ENCODE measurements around the gene MRFAP1.
"Not testable (repeated sequence)": the region's sequence is repeated elsewhere in the genome, so short reads cannot be mapped to it uniquely, and the experiment has no call there.

Gene MRFAP1

GRCh38 chr4:6612961-6613675 is 27.4 kb upstream of the MRFAP1 start:
- no peak for DNase-seq

GRCh38 chr4:6613676-6614651 is 26.5 kb upstream of the MRFAP1 start:
- no peak for DNase-seq

GRCh38 chr4:6614701-6615230 is 25.7 kb upstream of the MRFAP1 start:
- no peak for DNase-seq

- no peak for DNase-seq
Measured at GRCh38 chr4:6616087-6616995, 24.1 kb upstream of the MRFAP1 start.

GRCh38 chr4:6617246-6617645 is 23.2 kb upstream of the MRFAP1 start:
- no peak for DNase-seq

GRCh38 chr4:6618386-6619115 is 21.9 kb upstream of the MRFAP1 start:
- no peak for DNase-seq

GRCh38 chr4:6619116-6619465 is 21.4 kb upstream of the MRFAP1 start:
- DNase-seq, result no peak

- DNase-seq, result no peak
Measured at GRCh38 chr4:6619466-6620255, 20.8 kb upstream of the MRFAP1 start.

- no peak for DNase-seq
Measured at GRCh38 chr4:6620296-6620695, 20.2 kb upstream of the MRFAP1 start.

- no peak for DNase-seq
Measured at GRCh38 chr4:6620891-6621555, 19.5 kb upstream of the MRFAP1 start.

GRCh38 chr4:6621556-6621927 is 18.9 kb upstream of the MRFAP1 start:
- DNase-seq, result no peak

GRCh38 chr4:6622744-6623143 is 17.7 kb upstream of the MRFAP1 start:
- no peak for DNase-seq

GRCh38 chr4:6625256-6625655 is 15.2 kb upstream of the MRFAP1 start:
- no peak for DNase-seq

GRCh38 chr4:6626066-6626465 is 14.4 kb upstream of the MRFAP1 start:
- DNase-seq, result no peak

- no peak for DNase-seq
Measured at GRCh38 chr4:6627832-6628231, 12.7 kb upstream of the MRFAP1 start.

GRCh38 chr4:6628484-6628883 is 12.0 kb upstream of the MRFAP1 start:
- DNase-seq, result not testable (repeated sequence)

- no peak for DNase-seq
Measured at GRCh38 chr4:6632125-6632524, 8.4 kb upstream of the MRFAP1 start.

- no peak for DNase-seq
Measured at GRCh38 chr4:6633091-6633906, 7.2 kb upstream of the MRFAP1 start.

GRCh38 chr4:6634746-6635145 is 5.7 kb upstream of the MRFAP1 start:
- no peak for DNase-seq
